HG03135 (cell line): ENCODE results near the gene SARS2.
"Not testable (repeated sequence)": the region's sequence is repeated elsewhere in the genome, so short reads cannot be mapped to it uniquely, and the experiment has no call there.

Experiments
- ATAC-seq: cut with Tn5 transposase; IDR thresholded peaks from one replicate; pipeline ENCODE4 v1.9.1; 2021; ENCODE audit warnings: mild to moderate bottlenecking, moderate library complexity; ENCODE audit not compliant: unreplicated experiment

The SARS2 gene, protein sequence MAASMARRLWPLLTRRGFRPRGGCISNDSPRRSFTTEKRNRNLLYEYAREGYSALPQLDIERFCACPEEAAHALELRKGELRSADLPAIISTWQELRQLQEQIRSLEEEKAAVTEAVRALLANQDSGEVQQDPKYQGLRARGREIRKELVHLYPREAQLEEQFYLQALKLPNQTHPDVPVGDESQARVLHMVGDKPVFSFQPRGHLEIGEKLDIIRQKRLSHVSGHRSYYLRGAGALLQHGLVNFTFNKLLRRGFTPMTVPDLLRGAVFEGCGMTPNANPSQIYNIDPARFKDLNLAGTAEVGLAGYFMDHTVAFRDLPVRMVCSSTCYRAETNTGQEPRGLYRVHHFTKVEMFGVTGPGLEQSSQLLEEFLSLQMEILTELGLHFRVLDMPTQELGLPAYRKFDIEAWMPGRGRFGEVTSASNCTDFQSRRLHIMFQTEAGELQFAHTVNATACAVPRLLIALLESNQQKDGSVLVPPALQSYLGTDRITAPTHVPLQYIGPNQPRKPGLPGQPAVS

DNA sequence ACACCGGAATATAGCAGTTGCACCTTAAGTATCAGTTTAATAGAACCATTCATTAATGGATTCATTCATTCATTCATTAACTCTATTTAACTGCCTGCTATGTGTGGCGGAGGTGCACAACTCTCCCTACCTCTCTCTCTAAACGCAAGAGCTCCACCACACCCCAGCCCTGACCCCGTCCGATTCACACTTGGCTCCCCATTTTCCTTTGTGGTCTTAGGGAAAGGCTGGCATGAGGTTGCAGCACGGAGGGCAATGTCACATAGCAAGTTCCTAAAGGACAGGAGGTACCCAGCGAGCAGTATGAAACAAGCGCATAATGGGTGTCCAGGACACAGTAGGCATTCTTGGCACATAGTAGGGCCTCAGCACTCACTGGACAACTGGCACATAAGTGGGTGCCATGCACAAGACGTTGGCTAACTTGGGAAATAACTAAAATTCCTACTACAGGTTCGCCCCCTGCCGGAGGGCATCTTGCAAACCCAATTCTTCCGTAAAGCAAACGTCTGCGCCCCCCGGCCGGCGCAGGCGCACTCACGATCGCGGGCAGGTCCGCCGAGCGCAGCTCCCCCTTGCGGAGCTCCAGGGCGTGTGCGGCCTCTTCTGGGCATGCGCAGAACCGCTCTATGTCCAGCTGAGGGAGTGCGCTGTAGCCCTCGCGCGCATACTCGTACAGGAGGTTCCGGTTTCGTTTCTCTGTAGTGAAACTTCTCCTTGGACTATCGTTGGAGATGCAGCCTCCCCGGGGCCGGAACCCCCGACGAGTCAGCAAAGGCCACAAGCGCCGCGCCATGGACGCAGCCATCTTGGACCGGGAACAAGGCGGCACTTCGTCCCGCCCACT, at the start of gene SARS2:
SARS2 (minus strand) TSS at position 835 of the 847 bp plus-strand sequence; CDS start at position 808, 27 bp downstream.
- ATAC-seq = peak; percentile 63

DNA sequence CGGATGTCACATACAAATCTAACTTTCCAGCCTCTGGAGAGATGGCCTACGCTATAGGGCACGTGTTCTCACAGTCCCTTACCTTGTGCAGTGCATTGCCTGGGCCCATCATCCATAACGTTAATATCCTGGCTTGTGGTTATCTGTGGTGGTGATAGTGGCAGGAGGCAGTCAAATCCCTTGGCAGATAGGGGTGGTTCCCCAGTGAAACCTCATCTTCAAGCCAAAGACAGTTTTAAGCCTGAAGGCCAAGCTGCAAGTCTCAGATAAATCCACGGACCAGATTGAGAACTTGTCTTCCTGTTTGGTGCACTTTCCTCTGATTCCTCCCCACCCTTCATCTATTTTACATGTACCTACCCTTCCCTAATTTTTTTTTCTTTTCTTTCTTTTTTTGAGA, 49.2 kb upstream of the SARS2 start:
- ATAC-seq = no peak

GRCh38 chr19:38978326-38978689, 47.7 kb upstream of the SARS2 start:
- ATAC-seq = no peak

- ATAC-seq = peak; percentile 85
Measured at GRCh38 chr19:38977445-38978325, 47.1 kb upstream of the SARS2 start.

GRCh38 chr19:38975861-38976271, 45.3 kb upstream of the SARS2 start:
- ATAC-seq = no peak

- ATAC-seq = no peak
Measured at GRCh38 chr19:38975214-38975860, 44.8 kb upstream of the SARS2 start, which contains the start of gene FBXO17. TSS of gene FBXO17 (minus strand) at chr19:38975742. CDS start at chr19:38950319, 25,423 bp downstream.

DNA sequence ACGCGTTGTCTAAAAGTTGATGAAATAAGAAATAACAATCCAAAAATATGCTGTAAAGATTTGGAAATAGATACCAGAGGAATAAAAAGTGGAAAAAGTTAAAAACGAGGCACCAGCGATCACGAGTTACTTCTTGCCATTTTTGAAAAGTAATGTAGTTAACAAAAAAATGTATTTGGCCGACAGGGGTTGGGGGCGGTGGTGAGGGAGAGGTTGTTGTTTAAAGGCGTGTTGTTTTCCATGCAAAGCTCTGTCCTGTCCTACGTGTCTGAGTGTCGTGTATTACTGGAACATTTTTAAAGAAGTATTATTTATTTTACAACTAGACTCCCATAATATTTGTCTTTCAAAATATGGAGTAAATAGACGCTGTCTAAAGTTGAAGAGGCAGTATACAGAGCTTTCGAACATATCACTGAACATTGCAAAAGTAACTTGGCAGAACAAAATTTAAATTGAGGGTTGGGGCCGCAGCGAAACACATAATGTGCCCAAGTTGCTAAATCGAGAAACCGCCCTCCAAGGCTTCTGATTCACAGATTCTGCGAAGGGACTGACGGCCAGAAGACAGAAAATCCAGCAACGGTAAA, 44.2 kb upstream of the SARS2 start:
- ATAC-seq = no peak

DNA sequence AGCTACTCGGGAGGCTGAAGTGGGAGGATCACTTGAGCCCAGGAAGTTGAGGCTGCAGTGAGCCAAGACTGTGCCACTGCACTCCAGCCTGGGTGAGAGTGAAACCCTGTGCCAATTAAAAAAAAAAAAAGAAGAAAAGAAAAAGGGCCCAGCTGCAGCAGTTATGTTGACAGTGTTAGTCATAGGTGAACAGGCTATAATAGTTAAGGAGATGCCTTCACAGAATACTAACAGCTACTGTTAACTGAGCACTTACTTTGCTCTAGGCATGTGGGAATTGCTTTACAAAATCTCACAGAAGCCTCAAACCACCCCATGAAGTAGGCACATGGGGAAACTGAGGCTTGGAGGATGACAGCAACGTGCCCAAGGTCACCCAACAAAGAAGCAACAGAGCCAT, 41.1 kb upstream of the SARS2 start:
- no peak for ATAC-seq

DNA sequence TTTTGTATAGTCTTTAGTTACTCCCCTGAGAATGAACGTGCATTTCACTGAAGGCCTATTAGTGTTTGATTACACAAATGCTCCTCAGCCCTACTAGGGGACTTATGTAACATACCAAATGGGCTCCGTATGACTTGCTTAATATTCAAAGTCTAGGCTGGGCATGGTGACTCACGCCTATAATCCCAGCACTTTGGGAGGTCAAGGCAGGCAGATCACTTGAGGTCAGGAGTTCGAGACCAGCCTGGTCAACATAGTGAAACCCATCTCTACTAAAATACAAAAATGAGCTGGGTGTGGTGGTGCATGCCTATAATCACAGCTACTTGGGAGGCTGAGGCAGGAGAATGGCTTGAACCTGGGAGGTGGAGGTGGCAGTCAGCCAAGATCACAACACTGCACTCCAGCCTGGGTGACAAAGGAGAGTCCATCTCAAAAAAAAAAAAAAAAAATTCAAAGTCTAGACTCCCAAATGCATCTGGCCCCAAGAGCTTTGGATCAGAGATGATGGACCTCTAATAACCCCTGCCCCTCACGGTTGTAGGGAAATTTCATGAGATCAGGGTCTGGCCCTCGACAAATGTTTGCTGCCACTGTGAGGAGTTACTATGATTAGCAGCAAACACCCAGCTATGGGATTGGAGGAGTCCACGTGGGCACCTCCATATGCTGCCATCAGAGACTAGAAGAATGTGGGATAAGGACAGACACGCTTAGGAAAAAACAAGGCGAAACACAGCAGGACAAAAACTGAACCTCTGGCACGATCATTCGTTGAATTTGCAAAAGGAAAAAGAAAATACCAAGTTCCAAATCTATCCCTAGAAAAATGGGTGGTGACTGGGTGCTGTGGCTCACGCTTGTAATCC, 40.3 kb upstream of the SARS2 start:
- ATAC-seq = no peak

- ATAC-seq = not testable (repeated sequence)
Measured at GRCh38 chr19:38966149-38966548, 35.6 kb upstream of the SARS2 start.

- no peak for ATAC-seq
Measured at GRCh38 chr19:38964738-38965137, 34.2 kb upstream of the SARS2 start.

DNA sequence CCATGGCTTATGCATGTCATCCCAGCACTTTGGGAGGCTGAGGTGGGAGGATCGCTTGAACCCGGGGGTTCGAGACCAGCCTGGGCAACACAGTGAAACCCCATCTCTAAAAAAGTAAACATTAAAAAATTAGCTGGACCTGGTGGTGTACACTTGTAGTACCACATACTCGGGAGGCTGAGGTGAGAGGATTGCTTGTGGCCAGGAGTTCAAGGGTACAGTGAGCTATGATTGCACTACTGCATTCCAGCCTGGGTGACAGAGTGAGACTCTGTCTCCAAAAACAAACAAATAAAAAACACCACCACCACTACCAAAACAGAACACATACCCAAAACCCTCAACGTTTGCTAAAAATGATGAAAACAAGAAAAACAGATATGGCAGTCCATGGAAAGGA, 29.1 kb upstream of the SARS2 start:
- ATAC-seq = no peak

DNA sequence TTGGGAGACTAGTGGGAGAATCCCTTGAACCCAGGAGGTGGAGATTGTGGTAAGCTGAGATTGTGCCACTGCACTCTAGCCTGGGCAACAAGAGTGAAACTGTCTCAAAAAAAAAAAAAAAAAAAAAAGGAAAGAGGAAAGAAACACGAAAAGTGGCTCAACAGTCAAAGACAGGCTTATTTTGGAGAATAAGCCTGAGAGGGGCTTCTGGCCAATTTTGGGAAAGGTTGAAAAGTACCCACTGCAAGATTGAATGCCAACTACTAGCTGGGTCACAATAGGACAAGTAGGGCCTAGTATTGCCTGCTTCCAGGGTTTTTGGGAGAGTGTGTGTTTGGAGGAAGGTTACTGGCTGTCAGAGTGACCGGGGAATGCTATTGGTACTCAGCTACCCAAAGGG, 27.7 kb upstream of the SARS2 start:
- no peak for ATAC-seq

GRCh38 chr19:38956264-38956663, 25.7 kb upstream of the SARS2 start:
- no peak for ATAC-seq

DNA sequence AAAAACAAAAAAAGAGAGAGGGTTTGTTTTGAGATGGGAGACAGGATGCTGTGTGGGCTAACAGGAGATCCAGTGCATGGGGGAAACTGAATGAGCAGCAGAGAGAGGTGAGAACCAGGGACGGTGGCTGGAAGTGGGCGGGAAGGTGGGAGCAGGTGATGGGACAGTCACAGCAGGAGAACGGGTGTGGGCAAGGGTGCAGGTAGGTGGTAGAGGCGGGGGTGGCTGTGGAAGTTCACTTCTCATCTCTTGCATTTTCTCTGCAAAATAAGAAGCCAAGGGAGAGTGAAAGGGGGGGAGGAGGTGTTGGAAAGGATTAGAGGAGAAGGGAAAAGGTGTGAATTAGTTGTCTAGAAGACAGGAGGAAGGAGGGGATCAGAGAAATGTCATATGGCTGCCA, 23.1 kb upstream of the SARS2 start:
- ATAC-seq = no peak

- no peak for ATAC-seq
Measured at GRCh38 chr19:38952395-38953165, 22.0 kb upstream of the SARS2 start.

DNA sequence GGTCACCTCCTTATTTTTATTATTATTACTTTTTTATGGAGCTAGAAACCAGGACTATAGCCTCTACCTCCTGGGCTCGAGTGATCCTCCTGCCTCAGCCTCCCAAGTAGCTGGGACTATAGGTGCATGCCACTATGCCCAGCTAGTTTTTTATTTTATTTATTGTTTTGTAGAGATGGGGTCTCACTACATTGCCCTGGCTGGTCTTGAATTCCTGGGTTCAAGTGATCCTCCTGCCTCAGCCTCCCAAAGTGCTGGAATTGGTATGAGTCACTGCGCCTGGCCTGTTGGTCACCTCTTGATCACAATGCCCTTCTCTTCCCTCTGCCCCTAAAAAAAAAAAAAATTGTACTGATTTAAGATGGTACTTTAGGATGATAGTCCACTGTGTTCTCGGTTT, 20.6 kb upstream of the SARS2 start:
- no peak for ATAC-seq
